Transverse colon (tissue), 4 donors: ENCODE data around the gene HAND2.
A peak's percentile ranks its signal among the peaks of the same experiment; 100 is the strongest.

Experiments
- CTCF ChIP-seq, 5 experiments: fragments of 200-600 bp in 3 of 5; fragments of 450-650 bp in 2 of 5; sonication (generic) in 3 of 5; IDR thresholded peaks; 1 replicate in 2 of 5; 2 replicates in 3 of 5; pipeline ENCODE4 v1.5.1; 2016 to 2017; ENCODE audit warnings: antibody characterized with exemption in 5 of 5, inconsistent platforms in 3 of 5, mild to moderate bottlenecking in 2 of 5, moderate library complexity in 1 of 5
- EP300 ChIP-seq: sonication (generic); formaldehyde crosslinking; IDR thresholded peaks from one replicate; pipeline ENCODE4 v1.6.1; 2017; ENCODE audit warnings: antibody characterized with exemption, low read depth
- POLR2A ChIP-seq: fragments of 450-650 bp; IDR thresholded peaks from one replicate; pipeline ENCODE4 v1.6.1; 2016; ENCODE audit warnings: antibody characterized with exemption, mild to moderate bottlenecking, moderate library complexity
- POLR2AphosphoS5 ChIP-seq, 3 donors: sonication (generic); formaldehyde crosslinking; IDR thresholded peaks; one replicate each; pipeline ENCODE4 v1.6.1; 2016; ENCODE audit warnings: antibody characterized with exemption in 3 of 3

- no peak for TF ChIP-seq EP300
- no peak for TF ChIP-seq POLR2A
- TF ChIP-seq CTCF (IDR thresholded peaks at IDR 0.05) = no peak
- TF ChIP-seq POLR2AphosphoS5 (IDR thresholded peaks at IDR 0.05) = peak; percentile 48 to 68 (median 56)
These were observed 10.6 kb downstream of the HAND2 start for GRCh38 chr4:173519111-173520101.
